Common myeloid progenitor, CD34-positive (primary cell): ENCODE data around the gene SH3PXD2B.
"Not testable (repeated sequence)": the region's sequence is repeated elsewhere in the genome, so short reads cannot be mapped to it uniquely, and the experiment has no call there.

Source experiments
- CTCF ChIA-PET: fragments of 350-600 bp; sonication (Branson Sonifier 250); formaldehyde crosslinking; loops from one replicate; lab custom pipeline; 2021; ENCODE audit warnings: antibody characterized with exemption; lab: Charles Lee
- POLR2A ChIA-PET: fragments of 350-600 bp; sonication (Branson Sonifier 250); formaldehyde crosslinking; loops from one replicate; lab custom pipeline; 2021; ENCODE audit warnings: antibody characterized with exemption; lab: Charles Lee
- DNase-seq, 3 donors: peaks; one replicate each; pipeline versions ENCODE4 v3.0.0 to v3.0.0-alpha.2; 2013
- H3K27ac ChIP-seq, 2 experiments: 1 replicate in 1 of 2; 2 replicates in 1 of 2; pipeline ENCODE4 v1.7.0; 2013; ENCODE audit warnings: inconsistent platforms in 2 of 2, low read length in 2 of 2, mild to moderate bottlenecking in 2 of 2, low read depth in 1 of 2, moderate library complexity in 1 of 2; ENCODE audit not compliant: severe bottlenecking in 2 of 2, insufficient read depth in 1 of 2, poor library complexity in 1 of 2
- H3K27me3 ChIP-seq, 5 experiments: replicated peaks in 2 of 5; 1 replicate in 3 of 5; 2 replicates in 2 of 5; pipeline versions ENCODE4 v1.6.1 to v1.7.0; 2013; ENCODE audit warnings: low read length in 4 of 5, mild to moderate bottlenecking in 2 of 5, moderate library complexity in 2 of 5, inconsistent platforms in 1 of 5; ENCODE audit not compliant: insufficient read depth in 5 of 5, control insufficient read depth in 4 of 5
- H3K36me3 ChIP-seq, 4 experiments: 1 replicate in 2 of 4; 2 replicates in 2 of 4; pipeline versions ENCODE4 v1.6.1 to v1.7.0; 2013; ENCODE audit warnings: low read length in 3 of 4, control low read depth in 1 of 4, mild to moderate bottlenecking in 1 of 4; ENCODE audit not compliant: control insufficient read depth in 4 of 4, insufficient read depth in 4 of 4
- H3K4me1 ChIP-seq, 4 experiments: 1 replicate in 3 of 4; 2 replicates in 1 of 4; pipeline versions ENCODE4 v1.6.1 to v1.7.1; 2013; ENCODE audit warnings: low read length in 3 of 4, mild to moderate bottlenecking in 3 of 4, control low read depth in 1 of 4, inconsistent platforms in 1 of 4, moderate library complexity in 1 of 4; ENCODE audit not compliant: control insufficient read depth in 4 of 4, insufficient read depth in 4 of 4; ENCODE audit errors: control extremely low read depth in 1 of 4
- H3K4me3 ChIP-seq, 7 experiments: 1 replicate in 4 of 7; 2 replicates in 3 of 7; pipeline versions ENCODE4 v1.5.1 to v1.7.0; 2013; ENCODE audit warnings: mild to moderate bottlenecking in 7 of 7, low read length in 6 of 7, moderate library complexity in 6 of 7, inconsistent platforms in 2 of 7, low read depth in 2 of 7, control low read depth in 1 of 7; ENCODE audit not compliant: insufficient read depth in 4 of 7, control insufficient read depth in 1 of 7; ENCODE audit errors: extremely low read depth in 1 of 7
- H3K9me3 ChIP-seq, 5 experiments: 1 replicate in 4 of 5; 2 replicates in 1 of 5; pipeline versions ENCODE4 v1.6.1 to v1.7.1; 2013; ENCODE audit warnings: low read length in 4 of 5, mild to moderate bottlenecking in 2 of 5, inconsistent platforms in 1 of 5, low read depth in 1 of 5, moderate library complexity in 1 of 5; ENCODE audit not compliant: control insufficient read depth in 4 of 5, insufficient read depth in 2 of 5; ENCODE audit errors: control extremely low read depth in 1 of 5
- WGBS: methylation state at CpG from one replicate; pipeline ENCODE4 v1.1.5; 2013; ENCODE audit not compliant: insufficient coverage; 5-methylcytosine and 5-hydroxymethylcytosine counted together

Gene SH3PXD2B

DNA sequence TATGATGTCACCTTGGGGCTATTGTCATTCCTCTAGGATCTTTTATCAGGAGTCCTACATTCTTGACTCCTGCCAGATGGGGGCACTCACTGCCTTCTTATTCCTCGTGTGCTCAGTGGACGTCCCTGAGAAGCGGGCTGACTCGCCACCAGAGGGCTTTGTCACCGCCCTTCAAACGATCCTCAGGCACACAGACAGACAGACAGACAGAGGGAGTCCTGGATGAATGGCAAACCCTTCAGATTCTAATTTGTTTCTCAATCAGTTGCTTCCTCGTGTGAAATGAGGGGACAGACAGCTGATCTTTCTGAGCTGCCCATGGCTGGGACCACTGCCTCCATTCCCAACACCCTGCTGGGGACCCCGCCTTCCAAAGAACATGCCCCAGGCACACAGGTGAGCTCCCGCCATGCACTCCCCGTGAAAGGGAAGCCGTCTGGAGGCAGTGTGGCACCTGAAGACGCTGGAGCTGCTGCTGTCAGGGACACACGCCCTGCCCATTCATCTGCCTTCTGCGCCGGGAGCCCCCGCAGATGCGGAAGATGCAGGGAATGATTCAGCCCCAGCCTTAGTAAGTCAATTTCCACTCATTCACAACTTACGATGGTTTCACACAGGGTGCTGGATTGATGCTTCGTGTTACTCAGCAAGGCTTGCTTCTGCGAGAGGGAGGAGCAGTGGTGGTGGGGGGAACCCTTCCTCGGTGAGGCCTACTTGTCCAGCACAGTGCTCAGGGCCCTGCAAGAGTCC, 24.9 kb upstream of the SH3PXD2B start:
- ChIA-PET POLR2A (no interaction called here), CTCF (interaction anchor here (0.5 to 15.7 kb wide), 23 partner anchors 10 to 687 kb away, joined by 3 to 207 read pairs (median 4); no protein-coding TSS in a partner anchor)
- H3K9me3 ChIP-seq = no peaks in the 10 kb centered on the region
- no peaks in the 10 kb centered on the region for H3K4me1 ChIP-seq
- DNase-seq = peak; percentile 90 to 94 (median 92)
- H3K27ac ChIP-seq = no peak overlapping the region
- H3K4me3 ChIP-seq = no peak overlapping the region
- peaks cover 0 to 2% (median 0%) of the 10 kb centered on the region in 5 experiments for H3K27me3 ChIP-seq
- 52% methylated on average over 16 of the region's 21 CpGs for WGBS
- H3K36me3 ChIP-seq = no peaks in the 10 kb centered on the region

DNA sequence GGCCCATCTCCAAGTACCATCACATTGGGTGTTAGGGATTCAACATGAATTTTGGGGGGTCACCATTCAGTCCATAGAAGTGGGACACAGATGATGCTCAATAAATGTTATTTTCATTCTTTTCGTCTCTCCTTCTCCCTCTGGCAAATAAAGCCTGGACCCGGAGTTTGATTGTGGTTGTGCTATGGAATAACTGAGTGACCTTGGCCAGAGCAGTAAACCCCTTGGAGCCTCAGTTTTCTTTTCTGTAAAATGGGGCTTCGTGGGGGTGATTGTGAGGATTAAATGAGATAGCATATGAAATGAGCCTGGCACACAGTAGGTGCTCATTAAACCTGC, 24.3 kb upstream of the SH3PXD2B start:
- H3K27me3 ChIP-seq, DNase-seq, H3K27ac ChIP-seq, H3K4me1 ChIP-seq, H3K9me3 ChIP-seq, H3K36me3 ChIP-seq, H3K4me3 ChIP-seq, POLR2A ChIA-PET: not testable (repeated sequence)
- CTCF ChIA-PET = interaction anchor here (0.5 to 15.7 kb wide), 14 partner anchors 10 to 405 kb away, joined by 3 to 207 read pairs (median 4); no protein-coding TSS in a partner anchor
- no CpG with 5 or more reads among the region's 3 CpGs for WGBS

DNA sequence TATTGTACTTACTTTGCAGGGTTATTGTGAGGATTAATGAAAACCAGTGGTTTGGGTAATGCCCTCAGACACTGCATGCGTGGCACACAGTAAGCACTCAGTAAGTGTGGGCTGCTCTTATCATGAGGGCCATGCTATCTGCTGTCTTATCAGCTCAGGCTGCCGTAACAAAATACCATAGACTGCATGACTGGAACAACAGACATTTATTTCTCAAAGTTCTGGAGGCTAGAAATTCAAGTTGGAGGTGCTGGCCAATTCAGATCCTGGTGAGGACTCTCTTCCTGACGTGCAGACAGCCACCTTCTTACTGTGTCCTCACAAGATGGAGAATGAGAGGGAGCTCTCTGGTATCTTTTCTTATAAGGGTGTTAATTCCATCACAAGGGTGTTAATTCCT, 23.9 kb upstream of the SH3PXD2B start:
- Histone ChIP-seq H3K27ac (no peak overlapping the region), H3K27me3 (peaks cover 0 to 2% (median 0%) of the 10 kb centered on the region in 5 experiments), H3K4me3 (no peak overlapping the region), H3K4me1 (no peaks in the 10 kb centered on the region), H3K36me3 (no peaks in the 10 kb centered on the region), H3K9me3 (no peaks in the 10 kb centered on the region)
- CTCF ChIA-PET = interaction anchor here (0.5 to 15.7 kb wide), 11 partner anchors 11 to 404 kb away, joined by 3 to 207 read pairs (median 4); no protein-coding TSS in a partner anchor
- WGBS = 91% methylated on average over 2 of the region's 3 CpGs
- peak in 2 of 3 donors; percentile 15 to 40 for DNase-seq
- POLR2A ChIA-PET = no interaction called here

DNA sequence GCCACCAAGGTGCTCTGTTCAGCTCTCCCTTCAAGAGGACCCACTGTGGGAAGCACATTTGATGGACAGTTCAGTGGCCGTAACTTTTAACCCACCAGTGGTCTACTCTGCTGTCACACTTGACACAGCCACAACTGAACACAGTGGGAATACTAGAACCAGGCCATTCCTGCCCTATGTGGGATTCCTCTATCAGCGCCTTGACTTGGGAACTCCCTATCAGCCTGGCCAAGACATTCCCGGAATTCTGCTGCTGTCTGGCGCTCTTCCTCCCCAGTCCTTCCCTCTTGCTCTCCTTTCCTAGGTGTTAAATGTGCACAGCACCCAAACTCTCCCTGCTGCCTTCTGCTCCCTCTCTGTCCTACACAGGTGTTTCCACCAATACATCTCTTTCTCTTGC, 23.1 kb upstream of the SH3PXD2B start:
- no peaks in the 10 kb centered on the region for H3K4me1 ChIP-seq
- no peaks in the 10 kb centered on the region for H3K9me3 ChIP-seq
- ChIA-PET CTCF (interaction anchor here (15.7 kb wide), 1 partner anchor 220 kb away, joined by 207 read pairs; no protein-coding TSS in a partner anchor), POLR2A (no interaction called here)
- no peaks in the 10 kb centered on the region for H3K36me3 ChIP-seq
- no peak overlapping the region for H3K27ac ChIP-seq
- H3K4me3 ChIP-seq = no peak overlapping the region
- H3K27me3 ChIP-seq = peaks cover 0 to 2% (median 0%) of the 10 kb centered on the region in 5 experiments
- 97% methylated on average over 4 of the region's 4 CpGs for whole genome bisulfite sequencing
- DNase-seq = no peak

DNA sequence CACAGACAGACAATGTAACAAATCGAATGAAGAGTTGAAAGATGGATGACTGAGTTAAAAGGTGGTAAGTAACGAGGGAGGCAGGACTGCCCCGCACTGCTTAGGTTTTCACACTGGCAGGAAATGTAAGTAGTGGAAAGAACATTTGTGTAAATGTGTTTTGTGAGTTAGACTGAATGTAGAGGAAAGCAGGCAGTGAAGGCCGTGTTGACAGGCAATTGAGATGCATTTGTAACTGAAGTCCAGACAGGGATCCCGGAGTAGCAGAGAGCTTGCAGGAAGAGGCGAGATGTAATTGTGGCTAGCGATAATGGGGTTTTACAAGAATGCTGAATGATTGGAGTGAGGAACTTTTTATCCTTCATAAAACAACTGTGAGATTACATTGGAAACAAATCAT, 20.0 kb upstream of the SH3PXD2B start:
- no peak for DNase-seq
- Histone ChIP-seq H3K4me1 (no peaks in the 10 kb centered on the region), H3K4me3 (no peak overlapping the region), H3K27me3 (peaks cover 0 to 3% (median 0%) of the 10 kb centered on the region in 5 experiments), H3K27ac (no peak overlapping the region), H3K9me3 (no peaks in the 10 kb centered on the region), H3K36me3 (no peaks in the 10 kb centered on the region)
- ChIA-PET CTCF (interaction anchor here (1.1 to 15.7 kb wide), 8 partner anchors 8 to 240 kb away, joined by 3 to 207 read pairs (median 4); no protein-coding TSS in a partner anchor), POLR2A (no interaction called here)
- 92% methylated on average over 5 of the region's 7 CpGs for WGBS

DNA sequence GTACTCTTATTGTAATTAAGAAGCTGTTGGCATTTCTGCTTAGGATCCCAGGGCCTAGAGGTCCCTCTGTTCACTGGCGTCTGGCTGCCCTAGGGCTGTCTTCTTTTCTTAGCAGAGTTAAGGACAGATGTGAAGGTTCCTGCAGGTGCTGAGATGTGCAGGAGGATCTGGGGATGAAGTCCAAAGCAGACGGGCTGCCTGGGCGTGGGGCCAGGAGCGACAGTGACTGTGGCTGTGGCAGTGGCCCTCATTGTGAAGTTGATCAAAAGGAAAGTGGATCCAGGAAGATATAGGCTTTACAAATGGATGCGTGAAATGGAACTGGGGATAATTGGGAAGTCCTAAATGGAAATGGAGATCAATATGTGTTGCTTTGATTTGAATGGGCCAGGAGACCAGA, 19.1 kb upstream of the SH3PXD2B start:
- Histone ChIP-seq H3K36me3 (no peaks in the 10 kb centered on the region), H3K27me3 (peaks cover 0 to 3% (median 0%) of the 10 kb centered on the region in 5 experiments), H3K27ac (no peak overlapping the region), H3K4me3 (no peak overlapping the region), H3K4me1 (no peaks in the 10 kb centered on the region), H3K9me3 (no peaks in the 10 kb centered on the region)
- CTCF ChIA-PET = interaction anchor here (2.1 to 15.7 kb wide), 4 partner anchors 10 to 224 kb away, joined by 5 to 207 read pairs (median 16); no protein-coding TSS in a partner anchor
- WGBS = 98% methylated on average over 5 of the region's 5 CpGs
- POLR2A ChIA-PET = no interaction called here
- no peak for DNase-seq

DNA sequence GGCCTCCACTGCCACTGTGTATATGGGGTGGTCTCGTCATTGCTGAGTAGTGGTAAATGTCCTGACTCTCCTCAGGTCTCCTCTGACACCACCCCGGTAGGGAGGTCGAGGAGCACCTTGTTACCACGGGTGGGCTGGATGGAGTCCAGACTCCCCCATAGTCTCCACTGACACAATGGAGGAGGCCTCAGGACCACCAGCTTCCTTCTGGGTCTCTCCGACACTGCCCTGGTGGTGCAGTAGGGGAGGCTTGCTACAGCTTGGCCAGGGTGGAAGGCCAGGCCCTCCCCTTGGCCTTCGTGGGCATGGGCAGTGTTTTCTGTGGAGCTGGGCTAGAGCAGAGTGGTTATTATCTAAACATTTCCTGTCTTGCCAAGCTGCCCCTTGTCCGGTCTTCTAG, 15.4 kb upstream of the SH3PXD2B start:
- Histone ChIP-seq H3K9me3 (peaks cover 0 to 3% (median 0%) of the 10 kb centered on the region in 5 experiments), H3K27me3 (peaks cover 0 to 3% (median 0%) of the 10 kb centered on the region in 5 experiments), H3K36me3 (no peaks in the 10 kb centered on the region), H3K4me3 (no peak overlapping the region), H3K4me1 (no peaks in the 10 kb centered on the region), H3K27ac (no peak overlapping the region)
- 93% methylated on average over 2 of the region's 7 CpGs for WGBS
- POLR2A ChIA-PET = no interaction called here
- DNase-seq = no peak
- CTCF ChIA-PET = interaction anchor here (1.2 to 15.7 kb wide), 3 partner anchors 9 to 228 kb away, joined by 3 to 207 read pairs (median 24); no protein-coding TSS in a partner anchor
